ENCODE results near the gene KRT14.

The KRT14 gene

DNA sequence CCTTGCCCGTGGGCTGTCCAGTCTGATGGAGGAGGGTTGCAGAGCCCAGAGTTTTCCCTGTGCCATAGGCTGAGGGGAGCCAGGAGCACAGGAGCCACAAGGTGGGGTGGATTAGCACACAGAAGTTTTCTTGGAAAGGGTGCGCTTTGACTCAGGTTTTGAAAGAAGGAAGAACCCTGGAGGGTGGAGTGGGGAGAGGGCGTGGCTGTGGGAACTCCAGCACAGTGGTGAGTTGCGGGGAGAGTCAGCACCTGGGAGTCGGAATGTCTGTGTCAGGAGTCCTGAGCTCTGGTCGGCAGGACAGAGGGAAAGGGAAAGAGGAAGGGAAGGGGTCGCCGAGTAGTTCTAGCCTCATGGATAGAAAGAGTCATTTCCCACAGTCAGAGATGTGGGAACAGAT lies 8.9 kb upstream of the KRT14 start:
- H3K4me3 Mint-ChIP-seq, result no peak overlapping the region
- H3K4me1 Mint-ChIP-seq, result peaks cover 6% of the 10 kb centered on the region
- H3K9me3 Mint-ChIP-seq, result no peaks in the 10 kb centered on the region
- H3K27ac Mint-ChIP-seq, result no peak overlapping the region
- peaks cover 10% of the 10 kb centered on the region for H3K27me3 Mint-ChIP-seq (ENCODE audit: low read depth)
- TF ChIP-seq, protein P1, sequence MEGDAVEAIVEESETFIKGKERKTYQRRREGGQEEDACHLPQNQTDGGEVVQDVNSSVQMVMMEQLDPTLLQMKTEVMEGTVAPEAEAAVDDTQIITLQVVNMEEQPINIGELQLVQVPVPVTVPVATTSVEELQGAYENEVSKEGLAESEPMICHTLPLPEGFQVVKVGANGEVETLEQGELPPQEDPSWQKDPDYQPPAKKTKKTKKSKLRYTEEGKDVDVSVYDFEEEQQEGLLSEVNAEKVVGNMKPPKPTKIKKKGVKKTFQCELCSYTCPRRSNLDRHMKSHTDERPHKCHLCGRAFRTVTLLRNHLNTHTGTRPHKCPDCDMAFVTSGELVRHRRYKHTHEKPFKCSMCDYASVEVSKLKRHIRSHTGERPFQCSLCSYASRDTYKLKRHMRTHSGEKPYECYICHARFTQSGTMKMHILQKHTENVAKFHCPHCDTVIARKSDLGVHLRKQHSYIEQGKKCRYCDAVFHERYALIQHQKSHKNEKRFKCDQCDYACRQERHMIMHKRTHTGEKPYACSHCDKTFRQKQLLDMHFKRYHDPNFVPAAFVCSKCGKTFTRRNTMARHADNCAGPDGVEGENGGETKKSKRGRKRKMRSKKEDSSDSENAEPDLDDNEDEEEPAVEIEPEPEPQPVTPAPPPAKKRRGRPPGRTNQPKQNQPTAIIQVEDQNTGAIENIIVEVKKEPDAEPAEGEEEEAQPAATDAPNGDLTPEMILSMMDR (IDR thresholded peaks at IDR 0.05; ENCODE audit: unreplicated experiment in 3 of 3), result no peak
- H3K36me3 Mint-ChIP-seq (ENCODE audit: low read depth), result no peaks in the 10 kb centered on the region

DNA sequence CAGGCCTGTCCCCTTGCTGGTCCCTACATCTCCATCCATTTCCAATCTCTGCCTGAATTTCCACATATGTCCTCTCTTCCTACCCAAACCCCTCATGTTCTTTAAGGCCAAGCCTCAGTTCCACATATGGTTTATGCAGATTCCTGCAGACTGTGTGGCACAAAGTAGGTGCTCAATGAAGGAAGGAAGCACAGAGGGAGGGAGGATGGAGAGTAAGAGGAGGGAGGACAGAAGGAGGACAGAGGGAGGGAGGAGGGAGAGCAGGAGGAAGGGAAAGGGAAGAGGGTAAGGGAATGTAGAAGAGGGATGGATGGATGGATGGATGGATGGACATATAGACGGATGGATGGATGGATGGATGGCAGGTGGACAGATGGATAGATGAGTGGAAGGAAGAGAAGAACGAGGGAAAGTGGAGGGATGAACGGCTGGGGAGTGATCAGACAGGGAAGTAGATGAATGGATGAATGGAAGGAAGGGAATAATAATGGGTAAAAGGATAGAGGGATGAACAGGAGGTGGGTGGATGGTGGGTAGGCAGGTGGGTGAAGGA lies 7.7 kb upstream of the KRT14 start:
- H3K27me3 Mint-ChIP-seq (ENCODE audit: low read depth), result peaks cover 10% of the 10 kb centered on the region
- no peaks in the 10 kb centered on the region for H3K36me3 Mint-ChIP-seq (ENCODE audit: low read depth)
- no peaks in the 10 kb centered on the region for H3K9me3 Mint-ChIP-seq
- TF ChIP-seq, protein P1 (IDR thresholded peaks at IDR 0.05; ENCODE audit: unreplicated experiment in 3 of 3), result no peak
- peaks cover 6% of the 10 kb centered on the region for H3K4me1 Mint-ChIP-seq
- no peak overlapping the region for H3K27ac Mint-ChIP-seq
- H3K4me3 Mint-ChIP-seq, result no peak overlapping the region

DNA sequence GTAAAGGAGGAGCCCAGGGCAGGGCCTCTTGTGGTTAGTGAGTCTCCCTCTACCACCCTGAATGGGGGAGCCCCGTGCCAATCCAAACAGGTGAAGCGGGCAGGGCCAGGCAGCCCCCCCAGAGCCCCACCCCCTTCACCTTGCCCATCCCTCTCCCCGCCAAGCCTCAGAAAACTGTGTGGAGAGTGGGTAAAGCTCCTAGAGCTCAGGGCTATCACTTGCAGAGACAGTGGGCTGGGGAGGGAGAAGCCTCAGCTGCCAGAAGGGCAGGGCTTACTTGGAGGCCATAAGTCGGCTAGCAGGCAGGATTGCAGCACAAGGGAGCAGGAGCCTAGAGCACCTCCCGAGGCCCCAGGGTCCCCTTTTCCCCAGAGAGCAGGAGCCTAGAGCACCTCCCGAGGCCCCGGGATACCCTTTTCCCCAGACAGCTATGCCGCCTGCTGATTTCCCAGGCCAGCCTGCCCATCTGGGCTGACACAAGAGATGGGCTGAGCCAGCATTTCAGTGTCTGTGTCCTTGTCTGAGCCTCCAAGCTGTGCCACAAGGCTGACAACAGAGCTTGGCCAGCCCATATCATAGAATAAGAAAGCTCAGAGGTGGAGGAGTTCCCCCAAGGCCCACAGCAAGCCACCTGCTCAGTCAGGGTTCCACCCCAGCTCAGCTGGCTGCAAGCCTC lies 6.7 kb upstream of the KRT14 start:
- H3K4me3 Mint-ChIP-seq, result no peak overlapping the region
- no peak overlapping the region for H3K27ac Mint-ChIP-seq
- H3K4me1 Mint-ChIP-seq, result peaks cover 6% of the 10 kb centered on the region
- H3K36me3 Mint-ChIP-seq (ENCODE audit: low read depth), result no peaks in the 10 kb centered on the region
- H3K27me3 Mint-ChIP-seq (ENCODE audit: low read depth), result peaks cover 12% of the 10 kb centered on the region
- TF ChIP-seq, protein P1 (IDR thresholded peaks at IDR 0.05; ENCODE audit: unreplicated experiment in 3 of 3), result no peak
- no peaks in the 10 kb centered on the region for H3K9me3 Mint-ChIP-seq

DNA sequence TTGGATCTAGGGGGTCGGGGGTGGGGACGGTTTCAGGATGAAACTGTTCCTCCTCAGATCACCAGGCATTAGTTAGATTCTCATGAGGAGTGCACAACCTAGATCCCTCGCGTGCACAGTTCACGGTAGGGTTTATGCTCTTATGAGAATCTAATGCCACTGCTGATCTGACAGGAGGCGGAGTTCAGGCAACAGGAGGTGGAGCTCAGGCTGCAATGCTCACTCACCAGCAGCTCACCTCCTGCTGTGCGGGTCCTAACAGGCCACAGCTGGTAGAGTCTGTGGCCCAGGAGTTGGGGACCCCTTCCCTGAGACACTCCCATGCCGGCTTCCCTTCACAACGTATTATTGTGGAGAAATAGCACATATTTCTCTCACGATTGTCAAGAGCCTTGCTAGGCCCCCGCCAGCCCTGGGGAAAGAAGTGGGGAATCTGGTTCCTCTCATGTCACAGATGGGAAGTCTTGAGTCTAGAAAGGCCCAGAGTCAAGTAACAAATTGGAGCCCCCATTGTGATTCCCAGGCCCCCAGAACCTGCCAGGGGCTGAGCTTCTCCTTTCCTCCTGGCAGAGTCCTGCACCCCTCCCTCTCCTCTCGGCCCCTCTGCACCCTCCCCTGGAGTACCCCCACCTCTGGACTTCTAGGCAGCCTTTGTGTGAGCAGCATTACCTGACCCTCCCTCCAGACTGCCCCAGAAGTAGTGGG lies 6.1 kb upstream of the KRT14 start:
- Mint-ChIP-seq H3K36me3 (ENCODE audit: low read depth) (no peaks in the 10 kb centered on the region), H3K4me1 (peaks cover 6% of the 10 kb centered on the region), H3K9me3 (no peaks in the 10 kb centered on the region), H3K27me3 (ENCODE audit: low read depth) (peaks cover 12% of the 10 kb centered on the region), H3K27ac (no peak overlapping the region), H3K4me3 (no peak overlapping the region)
- TF ChIP-seq, protein P1 (IDR thresholded peaks at IDR 0.05; ENCODE audit: unreplicated experiment in 3 of 3), result no peak

DNA sequence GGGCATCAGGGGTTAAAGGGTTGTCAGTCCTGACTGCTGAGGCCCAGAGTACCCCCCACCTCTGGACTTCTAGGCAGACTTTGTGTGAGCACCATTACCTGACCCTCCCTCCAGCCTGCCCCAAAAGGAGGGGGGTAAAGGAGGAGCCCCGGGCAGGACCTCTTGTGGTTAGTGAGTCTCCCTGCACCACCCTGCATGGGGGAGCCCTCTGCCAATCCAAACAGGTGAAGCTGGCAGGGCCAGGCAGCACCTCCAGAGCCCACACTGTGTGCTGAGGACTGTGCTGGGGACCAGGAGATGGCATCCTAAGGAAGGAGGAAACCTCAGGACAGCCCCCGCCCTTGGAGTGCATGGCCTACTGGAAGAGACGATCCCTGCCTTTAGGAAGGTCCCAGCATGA lies 2.6 kb upstream of the KRT14 start:
- H3K4me1 Mint-ChIP-seq, result peaks cover 6% of the 10 kb centered on the region
- no peak overlapping the region for H3K4me3 Mint-ChIP-seq
- no peaks in the 10 kb centered on the region for H3K36me3 Mint-ChIP-seq (ENCODE audit: low read depth)
- no peaks in the 10 kb centered on the region for H3K9me3 Mint-ChIP-seq
- H3K27me3 Mint-ChIP-seq (ENCODE audit: low read depth), result peaks cover 8% of the 10 kb centered on the region
- TF ChIP-seq, protein P1 (IDR thresholded peaks at IDR 0.05; ENCODE audit: unreplicated experiment in 3 of 3), result no peak
- no peak overlapping the region for H3K27ac Mint-ChIP-seq
